Breast epithelium (tissue), 4 donors: ENCODE results near the gene FGFR3. TPM values are rescaled to one million over a fixed set of nuclear protein-coding genes. Genes with fewer than 3 reads are reported as not detected.

Experiments used
- DNase-seq, 2 donors: peaks; one replicate each; pipeline ENCODE4 v3.0.0-alpha.2; 2019; ENCODE audit warnings: low spot score in 2 of 2
- H3K27ac ChIP-seq, 2 donors: fragments of 200-600 bp; sonication (generic) in 1 of 2; one replicate each; pipeline ENCODE4 v1.5.1; 2016 to 2019; ENCODE audit warnings: mild to moderate bottlenecking in 1 of 2
- H3K27me3 ChIP-seq, 2 donors: fragments of 200-600 bp; sonication (generic) in 1 of 2; one replicate each; pipeline versions ENCODE4 v1.5.1 to v1.6.0; 2017 to 2019; ENCODE audit warnings: control low read depth in 1 of 2, mild to moderate bottlenecking in 1 of 2
- H3K36me3 ChIP-seq: fragments of 200-600 bp; one replicate; pipeline ENCODE4 v1.5.1; 2019
- H3K4me1 ChIP-seq, 2 donors: fragments of 200-600 bp; sonication (generic); one replicate each; pipeline ENCODE4 v1.5.1; 2016 to 2019; ENCODE audit warnings: control low read depth in 1 of 2
- H3K4me3 ChIP-seq, 3 donors: fragments of 200-600 bp; sonication (generic); 1 replicate in 2 of 3; 2 replicates in 1 of 3; pipeline ENCODE4 v1.5.1; 2016 to 2019; ENCODE audit warnings: mild to moderate bottlenecking in 3 of 3, moderate library complexity in 2 of 3
- H3K9me3 ChIP-seq, 2 donors: fragments of 200-600 bp; sonication (generic) in 1 of 2; one replicate each; pipeline ENCODE4 v1.5.1; 2016 to 2019; ENCODE audit warnings: control low read depth in 1 of 2
- POLR2A ChIP-seq: fragments of 450-650 bp; IDR thresholded peaks from one replicate; pipeline ENCODE4 v1.6.1; 2016; ENCODE audit warnings: antibody characterized with exemption, mild to moderate bottlenecking, moderate library complexity
- POLR2AphosphoS5 ChIP-seq, 3 donors: sonication (generic); formaldehyde crosslinking; IDR thresholded peaks; one replicate each; pipeline ENCODE4 v1.6.1; 2017; ENCODE audit warnings: antibody characterized with exemption in 3 of 3
- intact Hi-C: fragments of 100-400 bp; cut with DNase I; formaldehyde crosslinking; loops from one replicate; pipeline ENCODE4 v1.15.1; 2023; ENCODE audit warnings: low total_unique reads
- total RNA-seq, 3 donors: library from RNA; depleted of rRNA; stranded (reverse); fragments of >200 nt; gene quantifications; one replicate each; pipeline ENCODE4 v1.1.0, GENCODE V29; 2016
- TF ChIP-seq, protein P1 (sequence below), 3 donors: fragments of 450-650 bp; IDR thresholded peaks; one replicate each; pipeline ENCODE4 v1.5.1; 2016 to 2017; ENCODE audit warnings: antibody characterized with exemption in 3 of 3, mild to moderate bottlenecking in 3 of 3, moderate library complexity in 3 of 3

The FGFR3 gene
- total RNA-seq, 3 donors from 2014 or later, result 0.80 to 3.5 (median 2.0) TPM

DNA sequence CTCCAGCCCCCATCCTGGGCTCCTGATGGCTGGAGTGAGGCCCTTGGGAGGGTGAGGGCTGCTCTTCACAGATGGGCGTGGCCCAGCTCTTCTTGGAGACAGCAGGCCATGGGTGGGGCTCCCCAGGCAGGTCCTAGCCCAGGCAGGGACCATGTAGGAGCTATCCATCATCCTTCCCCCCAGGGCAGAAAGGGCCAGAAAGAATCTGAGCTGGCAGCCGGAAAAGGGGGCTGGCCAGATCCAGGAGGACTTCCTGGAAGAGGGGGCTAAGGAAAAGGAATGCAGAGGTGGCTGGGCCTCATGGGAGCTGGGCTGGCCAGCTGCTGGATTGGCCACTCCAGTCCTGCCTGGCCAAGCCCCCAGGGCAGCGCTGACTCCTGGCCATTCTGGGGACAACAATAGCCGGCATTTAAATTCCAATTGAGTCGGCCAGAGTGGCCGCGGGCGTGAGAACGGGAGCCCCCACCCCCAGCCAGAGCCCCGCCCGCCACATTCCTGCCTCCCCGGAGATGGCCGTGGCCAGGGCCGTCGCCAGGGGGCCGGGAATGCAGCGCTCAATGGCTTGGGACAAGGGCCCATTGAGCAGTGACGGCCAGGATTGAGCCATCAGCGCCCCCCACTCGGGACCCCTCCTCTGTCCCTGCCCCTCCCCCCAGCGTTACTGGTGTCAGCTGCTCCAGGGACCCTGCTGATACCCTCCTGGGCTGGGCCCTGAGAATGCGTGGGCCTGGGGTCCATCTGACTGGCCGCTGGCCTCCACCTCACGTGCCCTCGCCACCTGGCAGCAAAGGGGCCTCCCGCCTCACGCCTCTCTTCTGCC lies 15.1 kb upstream of the FGFR3 start:
- Histone ChIP-seq H3K27ac (no peak overlapping the region), H3K4me1 (no peaks in the 10 kb centered on the region), H3K4me3 (no peak overlapping the region), H3K9me3 (no peaks in the 10 kb centered on the region), H3K36me3 (no peaks in the 10 kb centered on the region), H3K27me3 (no peaks in the 10 kb centered on the region)
- intact Hi-C loops, result no loop called here
- TF ChIP-seq POLR2A (no peak), POLR2AphosphoS5 (IDR thresholded peaks at IDR 0.05) (no peak)
- TF ChIP-seq, protein P1, sequence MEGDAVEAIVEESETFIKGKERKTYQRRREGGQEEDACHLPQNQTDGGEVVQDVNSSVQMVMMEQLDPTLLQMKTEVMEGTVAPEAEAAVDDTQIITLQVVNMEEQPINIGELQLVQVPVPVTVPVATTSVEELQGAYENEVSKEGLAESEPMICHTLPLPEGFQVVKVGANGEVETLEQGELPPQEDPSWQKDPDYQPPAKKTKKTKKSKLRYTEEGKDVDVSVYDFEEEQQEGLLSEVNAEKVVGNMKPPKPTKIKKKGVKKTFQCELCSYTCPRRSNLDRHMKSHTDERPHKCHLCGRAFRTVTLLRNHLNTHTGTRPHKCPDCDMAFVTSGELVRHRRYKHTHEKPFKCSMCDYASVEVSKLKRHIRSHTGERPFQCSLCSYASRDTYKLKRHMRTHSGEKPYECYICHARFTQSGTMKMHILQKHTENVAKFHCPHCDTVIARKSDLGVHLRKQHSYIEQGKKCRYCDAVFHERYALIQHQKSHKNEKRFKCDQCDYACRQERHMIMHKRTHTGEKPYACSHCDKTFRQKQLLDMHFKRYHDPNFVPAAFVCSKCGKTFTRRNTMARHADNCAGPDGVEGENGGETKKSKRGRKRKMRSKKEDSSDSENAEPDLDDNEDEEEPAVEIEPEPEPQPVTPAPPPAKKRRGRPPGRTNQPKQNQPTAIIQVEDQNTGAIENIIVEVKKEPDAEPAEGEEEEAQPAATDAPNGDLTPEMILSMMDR (IDR thresholded peaks at IDR 0.05), result no peak
- no peak for DNase-seq

DNA sequence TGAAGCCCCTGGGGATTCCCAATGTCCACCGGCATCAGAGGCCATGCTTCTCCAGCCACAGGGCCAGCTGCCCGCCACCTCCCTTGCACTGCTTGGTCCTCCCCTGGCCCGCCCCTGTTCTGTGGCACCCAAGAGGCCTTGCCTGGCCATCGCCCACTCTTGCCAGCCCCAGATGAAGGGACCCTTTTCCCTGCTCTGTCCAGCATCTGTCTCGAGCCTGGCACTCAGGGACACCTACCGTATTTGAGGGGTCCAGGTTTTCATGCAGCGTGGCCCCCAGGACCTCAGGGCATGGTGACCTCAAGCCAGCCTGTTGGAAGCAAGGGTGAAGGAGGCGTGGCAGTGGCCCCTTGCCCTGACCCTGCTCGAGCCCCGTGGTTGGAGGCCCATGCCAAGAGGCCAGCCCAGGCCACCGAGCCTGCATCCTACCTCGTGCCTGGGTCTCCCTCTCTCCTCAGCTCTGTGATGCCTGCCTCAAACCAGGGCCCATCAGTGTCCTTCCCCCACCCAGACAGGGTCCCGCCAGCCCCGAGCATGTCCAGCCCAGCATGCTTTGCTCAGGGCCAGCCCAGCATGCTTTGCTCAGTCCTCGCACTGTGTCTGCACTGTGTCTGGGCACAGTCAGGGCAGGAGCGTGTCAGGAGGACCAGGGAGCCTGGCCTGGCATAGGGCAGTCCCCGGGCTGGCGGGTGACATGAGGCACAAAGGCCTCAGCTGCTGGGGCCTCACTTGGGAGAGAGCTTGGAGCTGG lies 14.3 kb upstream of the FGFR3 start:
- Histone ChIP-seq H3K36me3 (no peaks in the 10 kb centered on the region), H3K4me3 (no peak overlapping the region), H3K9me3 (no peaks in the 10 kb centered on the region), H3K4me1 (no peaks in the 10 kb centered on the region), H3K27ac (no peak overlapping the region), H3K27me3 (no peaks in the 10 kb centered on the region)
- no peak for DNase-seq
- TF ChIP-seq POLR2A (no peak), POLR2AphosphoS5 (IDR thresholded peaks at IDR 0.05) (no peak)
- TF ChIP-seq, protein P1 (IDR thresholded peaks at IDR 0.05), result no peak
- intact Hi-C loops, result no loop called here

DNA sequence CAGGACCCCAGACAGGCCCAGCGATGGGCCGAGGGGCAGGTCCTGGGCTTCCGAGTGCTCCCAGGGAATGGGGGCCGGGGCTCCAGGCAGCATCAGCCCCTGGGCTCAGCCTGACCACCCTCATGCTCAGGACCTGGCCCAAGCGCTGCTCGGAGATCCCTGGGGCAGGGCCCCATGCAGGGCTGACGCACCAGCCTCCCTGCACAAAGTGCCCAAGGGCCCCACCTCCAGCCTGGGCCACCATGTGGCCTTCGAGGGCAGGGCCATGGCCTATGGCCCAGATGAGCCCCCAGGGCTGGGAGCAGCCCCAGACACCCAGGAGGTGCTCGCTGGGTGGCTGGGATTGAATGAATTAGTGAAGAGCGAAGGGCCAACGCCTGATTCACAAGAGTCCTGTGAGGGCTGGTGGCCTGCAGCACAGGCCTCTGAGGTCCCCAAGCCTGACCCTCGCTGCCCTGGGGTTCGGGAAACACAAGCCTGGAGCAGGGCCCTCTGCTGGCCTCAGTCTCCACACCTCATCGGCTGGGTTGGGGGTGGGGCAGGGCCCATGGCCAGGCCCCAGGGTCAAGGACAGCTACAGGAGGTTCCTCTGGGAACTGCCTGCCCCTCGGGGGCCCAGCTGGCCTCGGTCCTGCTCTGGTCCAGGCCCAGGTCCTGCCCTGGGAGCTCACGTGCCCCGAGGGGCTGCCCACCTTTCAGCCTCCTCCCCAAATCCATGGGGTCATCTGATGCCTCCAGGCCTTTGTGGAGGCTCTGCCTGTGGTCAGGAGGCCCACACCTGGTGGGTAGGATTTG lies 13.3 kb upstream of the FGFR3 start:
- Histone ChIP-seq H3K4me3 (no peak overlapping the region), H3K27ac (no peak overlapping the region), H3K36me3 (no peaks in the 10 kb centered on the region), H3K4me1 (no peaks in the 10 kb centered on the region), H3K27me3 (no peaks in the 10 kb centered on the region), H3K9me3 (no peaks in the 10 kb centered on the region)
- TF ChIP-seq POLR2AphosphoS5 (IDR thresholded peaks at IDR 0.05), result no peak
- no peak for TF ChIP-seq POLR2A
- TF ChIP-seq, protein P1 (IDR thresholded peaks at IDR 0.05), result no peak
- intact Hi-C loops, result no loop called here
- DNase-seq, result no peak

DNA sequence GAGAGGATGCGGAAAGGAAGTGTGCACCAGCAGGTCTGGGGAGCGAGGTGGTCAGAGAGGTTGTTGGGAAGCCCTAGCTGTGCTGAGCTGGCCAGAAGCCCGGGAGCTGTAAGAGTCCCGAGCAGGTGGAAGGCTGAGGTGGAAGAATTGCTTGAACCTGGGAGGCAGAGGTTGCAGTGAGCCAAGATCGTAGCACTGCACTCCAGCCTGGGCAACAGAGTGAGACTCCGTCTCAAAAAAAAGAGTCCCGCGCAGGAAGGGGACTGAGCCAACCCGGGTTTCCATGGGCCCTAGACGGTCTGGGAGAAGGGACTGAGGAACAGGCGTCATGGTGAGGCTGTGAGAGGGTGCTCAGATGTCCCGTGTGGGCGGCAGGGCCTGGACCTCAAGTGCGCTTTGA lies 12.7 kb upstream of the FGFR3 start:
- H3K36me3 ChIP-seq, result no peaks in the 10 kb centered on the region
- no peak overlapping the region for H3K4me3 ChIP-seq
- no peak overlapping the region for H3K27ac ChIP-seq
- no peak for TF ChIP-seq POLR2AphosphoS5 (IDR thresholded peaks at IDR 0.05)
- TF ChIP-seq, protein P1 (IDR thresholded peaks at IDR 0.05), result no peak
- no peak for TF ChIP-seq POLR2A
- H3K4me1 ChIP-seq, result no peaks in the 10 kb centered on the region
- intact Hi-C loops, result no loop called here
- DNase-seq, result no peak
- no peaks in the 10 kb centered on the region for H3K27me3 ChIP-seq
- H3K9me3 ChIP-seq, result no peaks in the 10 kb centered on the region
